CD14-positive monocyte (primary cell): ENCODE measurements around the gene GRID2IP. TPM values are rescaled to one million over a fixed set of nuclear protein-coding genes. Genes with fewer than 3 reads are reported as not detected.

Experiments used
- DNase-seq, 3 donors: peaks; one replicate each; pipeline ENCODE4 v3.0.0-alpha.2; 2011 to 2022
- H2AFZ ChIP-seq: 2 replicates; pipeline ENCODE4 v1.6.0; 2012; ENCODE audit warnings: mild to moderate bottlenecking, low read depth, low read length, inconsistent platforms; ENCODE audit not compliant: insufficient read depth, poor library complexity, severe bottlenecking
- H3K27ac ChIP-seq, 2 donors: 1 replicate in 1 of 2; 2 replicates in 1 of 2; pipeline ENCODE4 v1.5.1; 2012 to 2013; ENCODE audit warnings: low read length in 2 of 2, control low read depth in 1 of 2, inconsistent platforms in 1 of 2, low read depth in 1 of 2, mild to moderate bottlenecking in 1 of 2
- H3K27me3 ChIP-seq, 2 donors: one replicate each; pipeline versions ENCODE4 v1.6.0 to v1.6.1; 2011 to 2013; ENCODE audit warnings: low read length in 2 of 2; ENCODE audit not compliant: control insufficient read depth in 2 of 2, insufficient read depth in 2 of 2
- H3K36me3 ChIP-seq, 2 donors: replicated peaks in 1 of 2; 1 replicate in 1 of 2; 2 replicates in 1 of 2; pipeline versions ENCODE4 v1.5.1 to v1.6.1; 2012 to 2013; ENCODE audit warnings: low read length in 2 of 2, control low read depth in 1 of 2, inconsistent platforms in 1 of 2, mild to moderate bottlenecking in 1 of 2; ENCODE audit not compliant: insufficient read depth in 2 of 2, control insufficient read depth in 1 of 2
- H3K4me1 ChIP-seq, 2 donors: 1 replicate in 1 of 2; 2 replicates in 1 of 2; pipeline versions ENCODE4 v1.5.1 to v1.6.1; 2012 to 2013; ENCODE audit warnings: low read length in 2 of 2, control low read depth in 1 of 2, inconsistent platforms in 1 of 2, mild to moderate bottlenecking in 1 of 2, moderate library complexity in 1 of 2; ENCODE audit not compliant: insufficient read depth in 2 of 2, control insufficient read depth in 1 of 2
- H3K4me2 ChIP-seq: replicated peaks from 2 replicates; pipeline ENCODE3; 2012; ENCODE audit warnings: low read length, moderate library complexity, mild to moderate bottlenecking; ENCODE audit not compliant: poor library complexity, severe bottlenecking; ENCODE audit errors: extremely low read depth
- H3K4me3 ChIP-seq, 3 experiments: fragments of 200-600 bp in 1 of 3; sonication (generic) in 1 of 3; replicated peaks in 1 of 3; 1 replicate in 2 of 3; 2 replicates in 1 of 3; pipeline ENCODE4 v1.5.1; 2011 to 2013; ENCODE audit warnings: low read length in 3 of 3, mild to moderate bottlenecking in 3 of 3, control low read depth in 2 of 3, low read depth in 2 of 3, inconsistent platforms in 1 of 3, moderate library complexity in 1 of 3
- H3K79me2 ChIP-seq: 2 replicates; pipeline ENCODE4 v1.6.0; 2012; ENCODE audit warnings: mild to moderate bottlenecking, control low read depth, inconsistent platforms, low read length, moderate library complexity; ENCODE audit not compliant: insufficient read depth
- H3K9ac ChIP-seq: 2 replicates; pipeline ENCODE4 v1.6.0; 2017; ENCODE audit warnings: low read length, mild to moderate bottlenecking; ENCODE audit not compliant: insufficient read depth, poor library complexity, severe bottlenecking
- H3K9me3 ChIP-seq, 2 donors: replicated peaks in 1 of 2; 1 replicate in 1 of 2; 2 replicates in 1 of 2; pipeline versions ENCODE4 v1.5.1 to v1.6.1; 2012 to 2013; ENCODE audit warnings: low read length in 2 of 2, control low read depth in 1 of 2; ENCODE audit not compliant: control insufficient read depth in 1 of 2, insufficient read depth in 1 of 2
- H4K20me1 ChIP-seq: 2 replicates; pipeline ENCODE4 v1.6.0; 2012; ENCODE audit warnings: mild to moderate bottlenecking, low read length, control low read depth, moderate library complexity; ENCODE audit not compliant: insufficient read depth
- H3K27ac Mint-ChIP-seq, 7 donors: one replicate each; pipeline ENCODE4 v1.8.0; 2020; ENCODE audit warnings: mild to moderate bottlenecking in 7 of 7, mixed read lengths in 7 of 7, moderate library complexity in 6 of 7, inconsistent platforms in 2 of 7
- H3K27me3 Mint-ChIP-seq, 3 donors: one replicate each; pipeline ENCODE4 v1.8.0; 2021 to 2022; ENCODE audit warnings: low read depth in 3 of 3, mild to moderate bottlenecking in 3 of 3, mixed read lengths in 3 of 3, moderate library complexity in 3 of 3, inconsistent platforms in 1 of 3
- H3K36me3 Mint-ChIP-seq, 2 donors: one replicate each; pipeline ENCODE4 v1.8.0; 2020; ENCODE audit warnings: mixed read lengths in 2 of 2, inconsistent platforms in 1 of 2, mild to moderate bottlenecking in 1 of 2
- H3K4me1 Mint-ChIP-seq: one replicate; pipeline ENCODE4 v1.8.0; 2020; ENCODE audit warnings: mild to moderate bottlenecking, mixed read lengths
- H3K4me3 Mint-ChIP-seq, 2 donors: one replicate each; pipeline ENCODE4 v1.8.0; 2020; ENCODE audit warnings: mild to moderate bottlenecking in 2 of 2, mixed read lengths in 2 of 2, moderate library complexity in 1 of 2
- H3K9me3 Mint-ChIP-seq, 7 donors: one replicate each; pipeline ENCODE4 v1.8.0; 2020 to 2022; ENCODE audit warnings: mixed read lengths in 7 of 7, mild to moderate bottlenecking in 6 of 7, moderate library complexity in 6 of 7, inconsistent platforms in 2 of 7
- WGBS: methylation state at CpG from one replicate; pipeline ENCODE4 v1.1.5; 2013; ENCODE audit warnings: missing lambda C conversion rate; ENCODE audit not compliant: insufficient coverage; 5-methylcytosine and 5-hydroxymethylcytosine counted together
- intact Hi-C, 2 donors: fragments of 100-400 bp; cut with micrococcal nuclease; formaldehyde crosslinking; loops; one replicate each; pipeline versions ENCODE4 v1.15.0 to v1.15.1; 2023
- polyA plus RNA-seq, 3 donors: library from polyadenylated mRNA; depleted of rRNA in 1 of 3; unstranded in 2 of 3; stranded (reverse) in 1 of 3; fragments of 300-500 nt in 2 of 3; fragments of >200 nt in 1 of 3; fragmentation: Illumina TruSeq in 2 of 3; gene quantifications; 1 replicate in 2 of 3; 2 replicates in 1 of 3; pipeline ENCODE4 v1.2.3, GENCODE V29; 2012 to 2021
- TF ChIP-seq, protein P1 (sequence below): fragments of 200-600 bp; IDR thresholded peaks from one replicate; pipeline ENCODE4 v1.8.0; 2022; ENCODE audit warnings: antibody characterized with exemption, mild to moderate bottlenecking

The GRID2IP gene
- polyA plus RNA-seq, 3 donors, result not detected

DNA sequence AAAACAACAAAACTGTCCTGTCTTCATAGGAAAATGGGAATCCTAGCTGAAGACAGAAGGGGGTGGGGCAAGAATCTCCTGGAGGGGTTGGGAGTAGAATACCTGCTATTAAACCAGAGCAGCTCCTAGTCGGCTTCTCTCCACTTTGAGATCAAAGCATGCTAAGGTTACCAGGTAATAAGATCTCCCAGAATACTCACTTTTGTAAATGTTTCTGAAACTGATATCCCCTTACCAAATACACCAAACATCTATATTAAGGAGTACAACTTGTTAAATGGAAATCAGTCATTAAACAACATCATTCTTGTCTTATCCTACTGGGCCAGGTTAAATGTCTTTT is 74.0 kb downstream of the GRID2IP start:
- peaks cover 99% of the 10 kb centered on the region for H4K20me1 ChIP-seq
- no peak overlapping the region for H3K4me2 ChIP-seq
- TF ChIP-seq, protein P1, sequence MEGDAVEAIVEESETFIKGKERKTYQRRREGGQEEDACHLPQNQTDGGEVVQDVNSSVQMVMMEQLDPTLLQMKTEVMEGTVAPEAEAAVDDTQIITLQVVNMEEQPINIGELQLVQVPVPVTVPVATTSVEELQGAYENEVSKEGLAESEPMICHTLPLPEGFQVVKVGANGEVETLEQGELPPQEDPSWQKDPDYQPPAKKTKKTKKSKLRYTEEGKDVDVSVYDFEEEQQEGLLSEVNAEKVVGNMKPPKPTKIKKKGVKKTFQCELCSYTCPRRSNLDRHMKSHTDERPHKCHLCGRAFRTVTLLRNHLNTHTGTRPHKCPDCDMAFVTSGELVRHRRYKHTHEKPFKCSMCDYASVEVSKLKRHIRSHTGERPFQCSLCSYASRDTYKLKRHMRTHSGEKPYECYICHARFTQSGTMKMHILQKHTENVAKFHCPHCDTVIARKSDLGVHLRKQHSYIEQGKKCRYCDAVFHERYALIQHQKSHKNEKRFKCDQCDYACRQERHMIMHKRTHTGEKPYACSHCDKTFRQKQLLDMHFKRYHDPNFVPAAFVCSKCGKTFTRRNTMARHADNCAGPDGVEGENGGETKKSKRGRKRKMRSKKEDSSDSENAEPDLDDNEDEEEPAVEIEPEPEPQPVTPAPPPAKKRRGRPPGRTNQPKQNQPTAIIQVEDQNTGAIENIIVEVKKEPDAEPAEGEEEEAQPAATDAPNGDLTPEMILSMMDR, result no peak
- Mint-ChIP-seq H3K4me3 (no peak overlapping the region), H3K9me3 (no peaks in the 10 kb centered on the region), H3K27ac (peak overlapping the region in 4 of 7 donors; percentile 14 to 85 (median 64)), H3K36me3 (peaks cover 39 to 58% of the 10 kb centered on the region in 2 donors), H3K27me3 (no peaks in the 10 kb centered on the region), H3K4me1 (peaks cover 47% of the 10 kb centered on the region)
- peaks cover 3 to 6% of the 10 kb centered on the region in 2 donors for H3K4me1 ChIP-seq
- WGBS, result no CpG with 5 or more reads among the region's 1 CpG
- H3K4me3 ChIP-seq, result no peak overlapping the region
- peak overlapping the region in 1 of 2 donors; percentile 37 for H3K27ac ChIP-seq
- H3K27me3 ChIP-seq, result no peaks in the 10 kb centered on the region
- no peaks in the 10 kb centered on the region for H3K9me3 ChIP-seq
- H3K9ac ChIP-seq, result peak overlapping the region; percentile 18
- intact Hi-C loops, result no loop called here
- DNase-seq, result no peak
- peaks cover 34 to 78% of the 10 kb centered on the region in 2 donors for H3K36me3 ChIP-seq
- no peak overlapping the region for H2AFZ ChIP-seq
- H3K79me2 ChIP-seq, result peaks cover 100% of the 10 kb centered on the region

DNA sequence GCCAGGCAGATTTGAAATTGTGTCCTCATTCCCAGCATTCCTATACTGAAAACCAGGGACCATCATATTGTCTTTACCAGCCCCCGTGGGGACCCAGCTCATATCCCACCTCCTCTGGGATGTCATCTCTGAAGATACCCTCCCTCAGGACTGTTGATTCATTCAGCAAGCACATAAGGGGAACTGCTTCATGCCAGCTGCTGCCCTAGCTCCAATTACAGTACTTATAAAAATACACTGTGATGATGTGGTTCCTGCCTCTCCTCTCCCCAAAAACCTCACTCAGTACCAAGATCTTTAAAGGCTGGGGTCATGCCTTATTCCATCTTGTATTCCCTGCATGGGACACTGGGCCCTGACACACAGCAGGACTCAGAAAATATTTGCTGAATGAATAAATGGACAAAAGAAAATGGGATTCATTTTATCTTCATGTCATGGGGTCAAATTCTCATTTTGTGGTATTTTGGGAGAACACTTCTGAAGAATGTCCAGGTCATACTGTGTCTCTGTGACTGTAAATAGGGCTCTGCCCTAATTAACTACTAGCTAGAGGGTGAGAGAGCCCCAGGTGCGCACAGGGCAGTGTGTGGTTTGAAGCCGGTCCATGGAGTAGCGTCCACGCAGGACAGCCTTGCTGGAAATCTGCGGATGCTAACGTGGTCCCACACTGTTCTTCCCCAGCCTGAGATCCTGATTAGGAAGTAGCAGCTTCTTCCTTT is 74.5 kb downstream of the GRID2IP start:
- peaks cover 44% of the 10 kb centered on the region for H3K4me1 Mint-ChIP-seq
- H3K9me3 Mint-ChIP-seq, result no peaks in the 10 kb centered on the region
- H3K4me3 ChIP-seq, result no peak overlapping the region
- H3K27me3 Mint-ChIP-seq, result peaks cover 0 to 1% (median 0%) of the 10 kb centered on the region in 3 donors
- H3K4me1 ChIP-seq, result peaks cover 0 to 4% of the 10 kb centered on the region in 2 donors
- H2AFZ ChIP-seq, result no peak overlapping the region
- TF ChIP-seq, protein P1, result no peak
- H3K36me3 Mint-ChIP-seq, result peaks cover 44 to 64% of the 10 kb centered on the region in 2 donors
- H3K27me3 ChIP-seq, result no peaks in the 10 kb centered on the region
- intact Hi-C loops, result no loop called here
- 87% methylated on average over 5 of the region's 7 CpGs for WGBS
- H3K36me3 ChIP-seq, result peaks cover 39 to 83% of the 10 kb centered on the region in 2 donors
- H3K9me3 ChIP-seq, result no peaks in the 10 kb centered on the region
- no peak overlapping the region for H3K4me3 Mint-ChIP-seq
- peak overlapping the region in 1 of 2 donors; percentile 37 for H3K27ac ChIP-seq
- peak overlapping the region in 6 of 7 donors; percentile 4 to 85 (median 76) for H3K27ac Mint-ChIP-seq
- H3K79me2 ChIP-seq, result peaks cover 100% of the 10 kb centered on the region
- H4K20me1 ChIP-seq, result peaks cover 96% of the 10 kb centered on the region
- peak overlapping the region; percentile 18 for H3K9ac ChIP-seq
- no peak overlapping the region for H3K4me2 ChIP-seq
- DNase-seq, result no peak
